Stimulated activated CD4-positive, alpha-beta T cell treated with anti-CD3 and anti-CD28 coated beads, Interleukin-15, amount 100 ng/mL, for 48 hours (primary cell): Measurements from ENCODE around the gene LZTR1.

Source experiments
- DNase-seq, 2 donors: peaks; one replicate each; pipeline ENCODE4 v3.0.0-alpha.2; 2020; ENCODE audit warnings: low read depth in 2 of 2

The LZTR1 gene

DNA sequence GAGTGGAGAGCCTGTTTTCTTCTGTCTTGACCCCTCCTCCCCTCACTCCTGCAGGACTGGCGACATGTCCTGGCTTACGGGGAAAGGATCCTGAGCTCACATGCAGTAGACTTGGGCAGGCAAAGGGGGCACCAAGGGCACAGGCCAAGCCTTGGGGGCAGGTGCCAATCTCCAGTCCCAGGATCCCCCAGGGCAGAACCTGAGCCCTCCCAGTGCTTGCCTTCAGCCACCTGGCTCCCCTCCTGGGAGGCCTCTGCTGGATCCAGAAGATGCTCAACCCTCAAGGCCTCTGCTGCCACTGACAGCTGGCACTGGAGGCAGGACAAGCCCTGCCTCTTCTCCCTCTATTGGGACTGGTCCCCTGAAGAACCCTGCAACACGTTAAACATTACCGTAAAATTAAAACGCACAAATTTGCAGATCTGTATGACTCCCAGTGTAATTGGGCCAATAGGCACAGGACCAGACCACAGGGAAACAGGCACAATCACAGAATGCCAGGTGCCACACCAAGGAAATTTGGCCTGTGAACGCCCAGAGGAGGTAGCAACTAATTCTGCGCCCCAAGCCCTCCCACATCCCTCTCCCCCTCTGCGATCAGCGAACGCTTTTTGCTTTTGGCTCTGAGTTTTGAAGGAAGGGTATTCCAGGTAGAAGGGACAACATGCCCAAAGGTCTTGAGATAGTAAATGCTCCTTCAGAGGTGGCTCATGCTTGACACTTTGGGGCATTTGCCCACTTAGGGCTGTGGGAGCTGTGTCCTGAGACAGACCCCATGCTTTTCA lies 967 bp upstream of the LZTR1 start:
- no peak for DNase-seq

DNA sequence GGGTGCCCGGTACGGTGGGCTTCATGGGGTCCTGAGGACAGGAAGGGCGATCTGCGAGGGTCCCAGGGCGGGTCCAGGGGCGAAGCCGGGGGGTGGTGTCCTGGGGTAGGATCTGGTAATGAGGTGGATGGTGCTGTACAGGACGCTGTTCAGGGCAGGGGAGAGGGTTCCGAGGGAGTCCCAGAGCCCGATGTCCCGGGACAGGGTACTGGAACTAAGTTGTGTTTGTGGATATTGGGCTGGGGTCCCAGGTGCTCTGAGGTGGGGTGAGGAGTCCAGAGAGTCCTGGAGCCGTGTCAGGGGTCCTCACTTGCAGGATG lies 426 bp downstream of the LZTR1 start:
- DNase-seq, result no peak

DNA sequence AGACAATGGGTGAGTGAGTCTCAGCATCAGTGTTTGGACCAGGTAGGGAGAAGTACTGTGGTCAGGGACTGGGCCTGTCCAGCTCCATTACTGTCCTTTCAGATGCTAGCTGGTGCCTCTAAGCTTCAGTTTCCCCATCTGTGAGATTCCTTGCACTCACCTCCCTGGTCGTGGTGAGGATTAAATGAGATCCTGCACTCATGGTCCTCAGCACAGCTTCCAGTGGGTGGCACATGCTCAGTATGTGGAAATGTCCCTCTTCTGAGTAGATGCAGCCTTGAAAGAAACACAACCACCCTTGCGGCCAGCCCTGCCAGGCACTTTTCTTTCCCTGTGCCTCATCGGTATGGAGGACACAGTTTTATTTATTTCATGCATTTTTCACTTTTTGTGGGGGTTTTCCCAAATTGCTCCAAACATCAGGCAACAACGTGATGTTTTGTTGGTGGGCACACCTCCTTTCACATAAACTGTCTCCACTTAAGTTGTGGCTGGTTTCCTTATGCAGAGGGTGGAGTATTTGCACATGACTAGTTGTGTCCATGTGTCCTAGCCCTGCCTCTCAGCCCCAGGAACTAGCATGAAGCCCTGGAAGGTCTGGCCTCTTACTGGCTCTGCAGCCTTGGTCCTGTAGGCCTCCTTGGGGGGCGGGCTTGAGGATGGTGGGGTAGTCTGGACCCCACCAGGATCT lies 1.1 kb downstream of the LZTR1 start:
- no peak for DNase-seq

DNA sequence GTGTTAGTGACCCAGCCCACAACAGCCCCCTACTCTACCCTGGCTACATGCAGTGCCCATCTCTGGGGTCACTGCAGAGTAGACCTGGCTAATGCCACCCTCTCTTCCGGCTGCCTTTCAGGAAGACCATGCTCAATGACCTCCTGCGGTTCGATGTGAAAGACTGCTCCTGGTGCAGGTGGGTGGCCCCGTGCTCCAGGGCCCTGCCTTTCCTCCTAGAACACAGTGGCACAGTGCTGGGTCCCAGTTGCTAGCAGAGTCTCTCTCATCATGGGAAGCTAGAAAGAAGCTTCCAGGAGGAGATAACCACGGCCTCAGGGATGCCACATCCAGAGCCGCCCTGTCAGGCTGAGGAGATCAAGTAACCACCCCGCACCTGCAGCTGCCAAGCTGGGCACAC lies 3.6 kb downstream of the LZTR1 start:
- DNase-seq, result no peak

DNA sequence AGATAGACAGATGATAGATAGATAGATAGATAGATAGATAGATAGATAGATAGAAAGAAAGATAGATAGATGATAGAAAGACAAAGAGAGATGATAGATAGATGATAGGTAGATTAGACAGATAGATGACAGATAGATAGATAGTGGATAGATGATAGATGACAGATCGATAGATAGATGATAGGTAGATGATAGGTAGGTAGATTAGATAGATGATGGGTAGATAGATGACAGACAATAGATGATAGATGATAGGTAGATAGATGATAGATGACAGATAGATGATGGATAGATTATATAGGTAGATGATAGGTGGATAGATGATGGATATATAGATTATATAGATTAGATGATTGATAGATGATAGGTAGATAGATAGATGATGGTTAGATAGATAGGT lies 4.3 kb downstream of the LZTR1 start:
- DNase-seq, result no peak

DNA sequence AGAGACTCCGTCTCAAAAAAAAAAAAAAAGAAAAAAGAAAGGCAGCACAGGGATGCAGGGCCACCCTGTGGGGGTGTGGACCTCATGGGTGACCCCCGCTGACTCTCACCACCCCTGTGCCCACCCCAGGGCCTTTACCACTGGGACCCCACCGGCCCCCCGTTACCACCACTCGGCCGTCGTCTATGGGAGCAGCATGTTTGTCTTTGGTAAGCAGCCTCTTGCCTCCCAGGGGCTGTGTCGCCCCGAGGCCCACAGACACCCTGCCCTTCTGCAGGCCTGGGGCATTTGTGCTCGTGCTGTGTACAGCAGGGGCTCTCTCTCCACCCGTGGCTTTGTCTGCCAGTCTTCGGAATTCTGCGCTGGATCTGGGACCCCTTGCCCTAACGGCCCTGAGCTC lies 5.3 kb downstream of the LZTR1 start:
- no peak for DNase-seq

DNA sequence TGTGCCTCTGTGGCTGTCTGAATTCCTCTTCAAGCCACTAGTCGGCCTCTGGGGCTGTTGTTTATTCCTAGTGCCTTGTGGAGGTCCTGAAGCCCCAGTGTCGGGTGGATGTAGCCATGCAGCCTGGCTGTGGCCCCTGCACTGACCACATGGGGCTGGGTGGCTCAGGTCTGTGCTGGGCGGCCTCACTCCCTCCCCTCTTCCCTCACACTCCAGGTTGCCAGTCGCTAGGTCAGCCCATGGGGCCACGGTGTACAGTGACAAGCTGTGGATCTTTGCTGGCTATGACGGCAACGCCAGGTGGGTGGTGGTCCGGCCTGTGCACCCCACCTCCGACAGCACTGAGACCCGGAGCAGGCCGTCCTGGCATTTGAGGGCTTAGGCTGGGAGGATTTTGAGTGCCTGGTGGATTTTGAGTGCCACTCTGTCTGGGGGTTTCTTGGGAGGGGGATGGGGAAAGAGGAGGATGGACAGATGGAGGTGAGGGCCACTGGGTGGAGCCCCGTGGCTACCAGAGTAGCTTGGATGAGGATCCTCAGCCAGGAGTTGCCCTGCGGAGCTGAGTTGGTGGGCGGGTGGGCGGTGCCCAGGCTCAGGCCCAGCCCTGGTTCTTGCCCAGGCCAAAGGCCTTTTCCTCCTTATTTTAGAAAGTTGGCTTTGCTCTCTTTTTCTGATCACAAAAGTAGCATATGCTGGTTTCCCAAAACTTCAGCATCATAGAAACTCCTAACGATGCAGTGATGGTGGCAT lies 6.7 kb downstream of the LZTR1 start:
- no peak for DNase-seq

DNA sequence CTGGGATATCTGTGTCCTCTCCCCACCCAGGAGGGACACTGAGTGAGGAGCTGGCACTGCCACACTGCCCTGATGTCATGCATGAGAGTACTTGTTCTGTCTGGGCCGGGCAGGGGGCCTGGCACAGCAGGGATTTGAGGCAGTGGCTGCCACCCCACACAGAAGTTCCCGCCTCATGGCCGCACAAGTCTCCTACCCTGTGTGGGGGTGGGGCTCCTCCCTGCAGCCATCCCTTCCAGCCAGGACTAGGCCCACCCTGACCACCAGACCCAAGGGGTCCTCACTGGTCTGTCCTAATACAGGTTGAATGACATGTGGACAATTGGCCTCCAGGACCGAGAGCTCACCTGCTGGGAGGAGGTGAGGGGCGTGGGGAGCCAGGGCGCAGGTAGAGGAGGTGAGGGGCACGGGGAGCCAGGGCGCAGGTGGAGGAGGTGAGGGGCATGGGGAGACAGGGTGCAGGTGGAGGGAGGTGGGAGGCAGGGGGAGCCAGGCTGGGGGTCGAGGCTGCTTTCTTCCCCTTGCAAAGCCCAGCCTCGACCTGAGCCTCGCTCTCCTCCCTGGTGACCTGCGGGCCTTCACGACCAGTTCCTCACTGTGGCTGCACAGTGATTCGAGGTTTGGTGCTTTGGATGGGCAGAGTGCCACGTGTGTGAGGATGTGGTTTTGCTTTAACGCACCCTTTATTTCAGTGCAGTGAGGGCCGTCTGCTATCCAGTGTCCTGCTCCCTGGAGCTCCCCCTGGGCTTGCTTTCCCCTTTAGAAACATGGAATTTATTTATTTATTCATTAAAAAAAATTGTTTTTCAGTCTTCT lies 7.4 kb downstream of the LZTR1 start:
- DNase-seq, result no peak

DNA sequence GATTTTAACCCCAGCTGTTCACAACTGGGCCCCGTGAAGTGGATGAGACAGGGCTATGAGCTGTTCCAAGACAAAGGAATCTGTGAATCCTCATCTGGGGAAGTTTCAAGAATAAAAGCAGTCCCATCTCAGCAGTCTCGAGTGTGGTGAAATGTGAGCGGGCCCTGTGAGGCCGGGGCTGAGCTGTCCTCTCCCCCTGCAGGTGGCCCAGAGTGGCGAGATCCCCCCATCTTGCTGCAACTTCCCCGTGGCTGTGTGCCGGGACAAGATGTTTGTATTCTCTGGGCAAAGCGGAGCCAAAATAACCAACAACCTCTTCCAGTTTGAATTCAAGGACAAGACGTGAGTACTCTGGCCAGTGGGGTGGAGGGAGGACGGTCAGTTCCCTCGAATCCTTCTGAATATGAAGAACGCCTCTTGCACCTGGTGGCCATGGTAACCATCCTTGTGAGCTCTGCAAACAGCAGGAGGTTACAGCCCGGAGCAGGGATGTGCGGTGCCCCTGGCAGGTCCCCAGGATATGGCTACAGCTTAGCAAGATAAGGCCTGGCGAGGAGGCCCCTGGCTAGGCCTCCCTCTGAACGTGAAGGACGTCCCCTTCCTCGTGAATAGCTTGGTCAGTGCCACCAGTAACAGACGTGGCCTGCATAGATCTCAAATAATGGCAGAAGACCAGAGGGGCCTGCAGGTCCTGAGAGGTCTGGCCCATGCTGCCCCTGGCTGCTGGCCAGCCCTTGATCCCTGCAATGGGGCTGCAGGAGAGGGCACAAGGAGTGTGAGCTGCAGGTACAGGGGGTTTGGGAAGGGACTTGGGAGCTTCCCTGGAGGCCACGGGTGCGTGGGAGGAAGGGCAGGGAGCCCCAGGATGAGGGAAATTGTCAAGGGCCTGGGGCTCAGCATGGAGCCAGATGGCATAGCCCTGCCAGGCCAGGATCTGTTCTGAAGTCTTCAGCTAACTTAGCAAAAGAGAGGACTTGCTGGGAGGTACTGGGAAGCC lies 8.4 kb downstream of the LZTR1 start:
- DNase-seq, result no peak

DNA sequence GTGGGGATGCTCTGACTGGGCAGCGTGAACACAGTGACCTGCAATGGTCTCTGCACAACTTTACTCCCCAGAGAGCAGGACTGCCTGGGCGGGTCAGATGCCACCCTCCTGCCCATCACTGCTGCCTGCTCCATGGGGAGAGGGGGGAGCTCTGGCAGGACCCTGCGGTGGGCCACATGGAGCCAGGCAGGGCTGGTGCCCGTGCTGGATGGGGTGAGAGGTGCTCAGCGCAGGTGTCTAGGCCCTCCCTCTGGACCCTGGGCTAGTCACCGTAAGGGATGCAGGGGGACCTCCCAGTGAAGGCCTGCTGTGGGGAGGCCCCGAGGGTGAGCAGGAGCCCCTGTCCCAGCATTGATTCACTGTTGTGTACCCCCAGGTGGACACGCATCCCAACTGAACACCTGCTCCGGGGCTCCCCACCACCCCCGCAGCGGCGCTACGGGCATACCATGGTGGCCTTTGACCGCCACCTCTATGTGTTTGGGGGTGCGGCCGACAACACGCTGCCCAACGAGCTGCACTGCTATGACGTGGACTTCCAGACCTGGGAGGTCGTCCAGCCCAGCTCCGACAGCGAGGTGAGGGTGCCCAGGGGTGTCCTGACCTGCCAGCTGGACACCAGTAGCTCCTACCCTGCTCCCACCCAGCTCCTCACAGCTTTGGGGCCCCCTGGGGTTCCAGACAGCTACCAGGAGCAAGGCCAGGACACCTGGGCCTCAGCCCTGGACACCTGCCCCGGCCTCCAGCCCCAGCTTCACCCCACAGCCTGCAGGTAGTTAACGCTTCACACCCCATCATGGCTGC lies 9.4 kb downstream of the LZTR1 start:
- no peak for DNase-seq

DNA sequence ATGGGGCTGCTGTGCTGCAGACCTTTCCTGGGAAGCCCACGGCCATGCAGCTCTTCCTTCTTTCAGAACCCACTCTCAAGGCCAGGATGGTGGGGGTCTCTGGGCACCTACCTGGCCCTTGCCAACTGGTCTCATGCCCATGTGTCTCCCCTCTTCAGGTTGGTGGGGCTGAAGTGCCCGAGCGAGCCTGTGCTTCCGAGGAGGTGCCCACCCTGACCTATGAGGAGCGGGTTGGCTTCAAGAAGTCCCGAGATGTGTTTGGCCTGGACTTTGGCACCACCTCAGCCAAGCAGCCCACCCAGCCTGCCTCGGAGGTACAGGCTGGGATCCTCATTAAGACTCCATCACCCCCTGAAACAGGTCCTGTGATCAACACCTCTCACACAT lies 10.0 kb downstream of the LZTR1 start:
- no peak for DNase-seq

DNA sequence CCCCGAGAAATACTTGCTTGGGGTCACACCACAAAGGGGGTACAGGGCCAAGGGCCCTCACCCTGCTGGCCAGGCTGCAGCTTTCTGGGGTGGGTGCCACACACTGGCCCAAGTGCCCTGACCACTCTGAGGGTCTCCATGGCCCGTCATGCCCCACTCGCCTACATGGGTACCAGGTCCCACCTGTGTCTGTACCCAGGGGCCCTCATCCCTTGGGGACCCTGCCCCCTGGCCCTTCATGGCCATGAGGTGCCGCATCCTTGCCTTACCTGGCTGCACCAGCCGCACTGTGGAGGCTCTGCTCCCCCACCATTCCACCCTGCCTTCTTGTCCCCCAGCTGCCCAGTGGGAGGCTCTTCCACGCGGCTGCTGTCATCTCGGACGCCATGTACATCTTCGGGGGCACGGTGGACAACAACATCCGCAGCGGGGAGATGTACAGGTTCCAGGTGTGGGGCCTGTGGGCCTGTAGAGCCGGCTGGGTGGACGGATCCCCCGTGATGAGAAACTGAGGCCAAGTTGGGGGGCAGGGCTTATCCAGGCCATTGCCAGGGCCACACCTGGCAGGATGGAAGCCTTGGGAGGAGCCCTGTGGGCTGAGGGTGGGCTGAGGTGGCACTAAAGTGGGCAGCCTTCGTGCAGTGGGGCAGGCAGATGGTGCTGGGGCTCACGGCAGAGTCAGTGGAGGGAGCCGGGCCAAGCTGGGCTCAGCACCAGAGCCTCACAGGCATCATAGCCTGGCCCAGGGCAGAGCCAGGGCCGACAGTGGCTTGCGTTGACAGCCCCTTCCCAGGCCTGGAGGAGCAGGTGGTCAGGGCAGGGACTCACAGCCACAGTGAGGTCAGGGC lies 10.6 kb downstream of the LZTR1 start:
- DNase-seq, result no peak

DNA sequence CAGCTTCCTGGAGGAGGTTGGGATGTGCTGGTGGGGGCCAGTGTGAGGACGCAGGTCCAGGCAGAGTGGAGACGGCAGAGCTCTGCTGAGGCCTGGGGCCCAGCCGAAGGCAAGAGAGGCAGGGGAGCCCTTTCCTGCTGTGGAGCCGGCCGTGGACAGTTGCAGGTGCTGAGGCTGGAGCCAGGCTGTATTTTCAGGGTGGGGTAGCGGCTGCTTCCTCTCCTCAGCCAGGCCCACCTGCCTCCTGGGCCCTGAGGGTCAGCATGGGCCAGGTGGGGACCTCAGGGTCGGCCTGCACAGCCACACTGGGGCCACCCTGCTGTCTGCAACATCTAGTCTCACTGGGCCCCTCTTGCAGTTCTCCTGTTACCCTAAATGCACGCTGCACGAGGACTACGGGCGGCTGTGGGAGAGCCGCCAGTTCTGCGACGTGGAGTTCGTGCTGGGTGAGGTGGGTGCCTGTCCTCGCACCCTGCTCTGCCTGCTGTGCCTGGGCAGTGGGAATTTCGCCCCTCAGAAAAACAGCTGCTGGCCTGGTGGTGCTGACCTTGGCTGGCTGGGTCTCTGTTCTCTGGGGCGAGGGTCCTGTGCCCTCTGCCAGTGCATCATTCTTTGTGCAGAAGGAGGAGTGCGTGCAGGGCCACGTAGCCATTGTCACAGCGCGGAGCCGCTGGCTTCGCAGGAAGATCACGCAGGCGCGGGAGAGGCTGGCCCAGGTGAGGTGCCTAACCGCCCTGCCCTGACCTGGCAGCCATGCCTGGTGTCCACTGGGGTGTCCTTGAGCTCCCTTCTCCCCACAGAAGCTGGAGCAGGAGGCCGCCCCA lies 11.4 kb downstream of the LZTR1 start:
- no peak for DNase-seq

DNA sequence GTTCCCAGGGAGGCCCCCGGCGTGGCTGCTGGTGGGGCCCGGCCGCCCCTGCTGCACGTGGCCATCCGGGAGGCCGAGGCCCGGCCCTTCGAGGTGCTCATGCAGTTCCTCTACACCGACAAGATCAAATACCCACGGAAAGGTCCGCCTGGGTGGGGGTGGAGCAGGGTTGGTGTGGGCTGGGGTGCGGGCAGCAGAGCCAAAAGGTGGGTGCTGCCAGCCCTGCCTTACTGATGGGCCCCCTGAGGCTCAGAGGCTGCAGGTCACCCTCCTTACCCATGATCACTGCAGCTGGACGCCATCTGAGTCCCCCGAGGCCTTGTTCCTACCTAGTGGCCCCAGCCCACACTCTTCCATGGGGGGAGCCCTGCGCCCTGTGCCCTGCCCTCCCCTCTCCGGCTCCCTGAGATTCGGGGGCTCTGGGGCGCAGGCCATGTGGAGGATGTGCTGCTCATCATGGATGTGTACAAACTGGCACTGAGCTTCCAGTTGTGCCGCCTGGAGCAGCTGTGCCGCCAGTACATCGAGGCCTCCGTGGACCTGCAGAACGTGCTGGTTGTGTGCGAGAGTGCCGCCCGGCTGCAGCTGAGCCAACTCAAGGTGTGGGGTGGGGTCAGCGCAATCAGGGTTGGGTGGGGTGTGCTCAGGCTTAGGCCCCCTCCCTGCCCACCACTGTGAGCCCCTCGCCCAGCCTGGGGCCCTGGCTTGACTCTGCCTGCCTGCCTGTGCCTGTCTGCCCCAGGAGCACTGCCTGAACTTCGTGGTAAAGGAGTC lies 12.2 kb downstream of the LZTR1 start:
- no peak for DNase-seq

DNA sequence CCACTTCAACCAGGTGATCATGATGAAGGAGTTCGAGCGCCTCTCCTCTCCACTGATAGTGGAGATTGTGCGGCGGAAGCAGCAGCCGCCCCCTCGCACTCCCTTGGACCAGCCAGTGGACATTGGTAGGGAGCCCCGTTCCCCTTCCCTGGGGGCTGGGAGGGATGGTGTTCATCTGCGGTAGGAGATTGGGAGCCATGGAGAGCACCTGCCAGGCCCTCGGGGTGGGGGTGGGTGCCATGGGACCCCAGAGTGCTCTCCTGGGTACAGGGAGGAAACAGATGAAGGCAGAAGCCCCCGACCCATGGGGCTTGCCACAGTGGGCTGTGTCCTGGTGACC lies 12.8 kb downstream of the LZTR1 start:
- DNase-seq, result no peak

DNA sequence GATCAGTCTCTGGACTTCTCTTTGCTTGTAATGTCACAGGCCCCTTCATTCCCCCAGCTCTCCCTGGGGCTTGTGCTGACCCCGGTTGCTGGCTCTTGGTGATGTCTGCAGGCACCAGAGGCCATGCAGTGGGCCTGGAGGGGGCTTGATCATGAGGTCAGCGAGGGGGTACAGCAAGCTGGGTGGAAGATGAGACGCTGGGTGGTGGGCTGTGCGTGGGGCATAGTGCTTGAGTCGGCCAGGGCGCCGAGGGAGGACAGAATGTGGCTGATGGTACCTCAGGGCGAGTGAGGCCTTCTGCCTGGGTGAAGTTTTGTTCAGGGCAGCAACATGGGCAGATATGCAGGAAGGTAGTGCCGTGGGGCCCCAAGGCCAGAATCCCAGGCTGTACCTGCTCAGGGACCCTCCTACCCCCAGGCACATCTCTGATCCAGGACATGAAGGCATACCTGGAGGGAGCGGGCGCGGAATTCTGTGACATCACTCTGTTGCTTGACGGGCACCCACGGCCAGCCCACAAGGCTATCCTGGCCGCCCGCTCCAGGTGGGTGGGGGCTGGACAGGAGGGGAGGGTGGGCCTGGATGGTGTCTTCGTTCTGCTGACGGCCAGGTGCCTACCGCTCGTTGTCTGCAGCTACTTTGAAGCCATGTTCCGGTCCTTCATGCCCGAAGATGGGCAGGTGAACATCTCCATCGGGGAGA lies 13.4 kb downstream of the LZTR1 start:
- no peak for DNase-seq

DNA sequence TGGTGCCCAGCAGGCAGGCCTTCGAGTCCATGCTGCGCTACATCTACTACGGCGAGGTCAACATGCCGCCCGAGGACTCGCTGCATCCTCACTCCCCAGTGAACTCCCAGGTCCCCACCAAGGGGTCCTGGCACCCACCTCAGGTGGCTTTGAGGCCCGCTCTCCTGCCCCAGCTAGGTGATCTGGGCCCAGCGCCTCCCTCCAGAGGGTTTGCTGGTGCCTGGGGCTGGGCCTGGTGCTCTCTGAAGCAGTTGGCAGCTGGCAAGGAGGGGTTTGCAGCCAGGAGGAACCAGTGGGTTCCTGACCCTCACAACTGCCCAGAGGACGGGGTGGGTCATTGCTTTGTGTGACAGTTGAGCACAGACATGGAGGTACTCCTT lies 13.9 kb downstream of the LZTR1 start:
- no peak for DNase-seq
